Loucy (cell line): Measurements from ENCODE around the gene BCL2.

Experiments
- CTCF ChIP-seq: fragments of 200-600 bp; sonication (generic); conservative IDR thresholded peaks from 2 replicates; pipeline ENCODE4 v1.5.1; 2014; ENCODE audit warnings: mild to moderate bottlenecking, antibody characterized with exemption, low read length
- EZH2phosphoT487 ChIP-seq: fragments of 200-600 bp; IDR thresholded peaks from 2 replicates; pipeline ENCODE4 v1.6.1; 2018; ENCODE audit warnings: antibody characterized with exemption, mild to moderate bottlenecking, moderate library complexity, borderline replicate concordance

- TF ChIP-seq EZH2phosphoT487 (no peak), CTCF (no peak)
These were observed 173.6 kb downstream of the BCL2 start for GRCh38 chr18:63145851-63146555.
